Esophagus (tissue), 2 donors: ENCODE measurements around the gene TMSB4X. TPM values are rescaled to one million over a fixed set of nuclear protein-coding genes. Genes with fewer than 3 reads are reported as not detected.

Experiments used
- H3K27ac ChIP-seq, 2 donors: one replicate each; pipeline ENCODE4 v1.5.1; 2013; ENCODE audit warnings: low read depth in 2 of 2, mild to moderate bottlenecking in 2 of 2, inconsistent platforms in 1 of 2, low read length in 1 of 2, moderate library complexity in 1 of 2
- H3K27me3 ChIP-seq, 2 donors: one replicate each; pipeline ENCODE4 v1.6.1; 2013; ENCODE audit warnings: low read length in 2 of 2, control low read depth in 1 of 2, mild to moderate bottlenecking in 1 of 2; ENCODE audit not compliant: insufficient read depth in 2 of 2, control insufficient read depth in 1 of 2
- H3K36me3 ChIP-seq, 2 donors: one replicate each; pipeline ENCODE4 v1.6.1; 2013; ENCODE audit warnings: low read length in 1 of 2; ENCODE audit not compliant: control insufficient read depth in 2 of 2, insufficient read depth in 2 of 2
- H3K4me1 ChIP-seq, 2 donors: one replicate each; pipeline ENCODE4 v1.6.1; 2013; ENCODE audit warnings: low read length in 1 of 2; ENCODE audit not compliant: control insufficient read depth in 2 of 2, insufficient read depth in 2 of 2
- H3K4me3 ChIP-seq, 2 donors: one replicate each; pipeline ENCODE4 v1.5.1; 2013; ENCODE audit warnings: low read length in 2 of 2, mild to moderate bottlenecking in 2 of 2, low read depth in 1 of 2, moderate library complexity in 1 of 2
- H3K9me3 ChIP-seq, 2 donors: one replicate each; pipeline ENCODE4 v1.6.1; 2013; ENCODE audit warnings: mild to moderate bottlenecking in 2 of 2, low read depth in 1 of 2, low read length in 1 of 2, moderate library complexity in 1 of 2; ENCODE audit not compliant: control insufficient read depth in 2 of 2, insufficient read depth in 1 of 2
- WGBS, 2 donors: extraction: QIAGEN DNeasy Blood & Tissue Kit; methylation state at CpG; one replicate each; pipeline ENCODE4 v1.1.7; 2013; 5-methylcytosine and 5-hydroxymethylcytosine counted together
- polyA plus RNA-seq, 2 donors: library from polyadenylated mRNA; stranded (reverse); fragments of 200-250 nt; gene quantifications; one replicate each; pipeline ENCODE4 v1.2.3, GENCODE V29; 2013
- donor health status: healthy with polysubstance abuse.
- donor health status: Bipolar disorder and iron deficiency.

The TMSB4X gene
- polyA plus RNA-seq, 2 donors: 1,322 to 1,747 TPM

- Histone ChIP-seq H3K27me3 (no peaks in the 10 kb centered on the region), H3K36me3 (no peaks in the 10 kb centered on the region), H3K9me3 (no peaks in the 10 kb centered on the region), H3K4me1 (no peaks in the 10 kb centered on the region), H3K4me3 (no peak overlapping the region), H3K27ac (peak overlapping the region in 1 of 2 donors; percentile 68)
- WGBS, 2 donors: 40 to 46% methylated on average over 7 of the region's 7 CpGs
Observed at GRCh38 chrX:12988797-12989196, 13.9 kb downstream of the TMSB4X start.

- Histone ChIP-seq H3K27ac (no peak overlapping the region), H3K4me1 (no peaks in the 10 kb centered on the region), H3K9me3 (no peaks in the 10 kb centered on the region), H3K4me3 (no peak overlapping the region), H3K27me3 (no peaks in the 10 kb centered on the region), H3K36me3 (no peaks in the 10 kb centered on the region)
- 75 to 79% methylated on average over 3 of the region's 3 CpGs for WGBS, 2 donors
Observed at GRCh38 chrX:12989461-12989860, 14.6 kb downstream of the TMSB4X start.

- H3K4me1 ChIP-seq: no peaks in the 10 kb centered on the region
Observed at GRCh38 chrX:12991575-12991974, 16.7 kb downstream of the TMSB4X start.

GRCh38 chrX:12992544-12993118 lies 17.7 kb downstream of the TMSB4X start:
- 67 to 77% methylated on average over 4 of the region's 4 CpGs for WGBS, 2 donors
- Histone ChIP-seq H3K36me3 (no peaks in the 10 kb centered on the region), H3K4me1 (no peaks in the 10 kb centered on the region), H3K9me3 (no peaks in the 10 kb centered on the region), H3K4me3 (no peak overlapping the region), H3K27ac (no peak overlapping the region), H3K27me3 (no peaks in the 10 kb centered on the region)

More at GRCh38 chrX:12991575-12991974, 16.7 kb downstream of the TMSB4X start:
- no peaks in the 10 kb centered on the region for H3K9me3 ChIP-seq
- WGBS, 2 donors: 87 to 90% methylated on average over 3 of the region's 3 CpGs
- H3K4me3 ChIP-seq: no peak overlapping the region
- H3K27ac ChIP-seq: no peak overlapping the region
- no peaks in the 10 kb centered on the region for H3K36me3 ChIP-seq
- H3K27me3 ChIP-seq: no peaks in the 10 kb centered on the region

- no peaks in the 10 kb centered on the region for H3K4me1 ChIP-seq
- H3K36me3 ChIP-seq: no peaks in the 10 kb centered on the region
- H3K4me3 ChIP-seq: no peak overlapping the region
- no peaks in the 10 kb centered on the region for H3K9me3 ChIP-seq
- no peaks in the 10 kb centered on the region for H3K27me3 ChIP-seq
- WGBS, 2 donors: 65% methylated on average over 1 of the region's 1 CpG
- no peak overlapping the region for H3K27ac ChIP-seq
Observed at GRCh38 chrX:12993826-12994225, 18.9 kb downstream of the TMSB4X start.

- no peaks in the 10 kb centered on the region for H3K27me3 ChIP-seq
- H3K36me3 ChIP-seq: no peaks in the 10 kb centered on the region
- H3K27ac ChIP-seq: no peak overlapping the region
- H3K4me3 ChIP-seq: no peak overlapping the region
- no peaks in the 10 kb centered on the region for H3K9me3 ChIP-seq
- H3K4me1 ChIP-seq: no peaks in the 10 kb centered on the region
- 25 to 43% methylated on average over 4 of the region's 4 CpGs for WGBS, 2 donors
Observed at GRCh38 chrX:12994321-12994720, 19.4 kb downstream of the TMSB4X start.

GRCh38 chrX:12996934-12997435 lies 22.1 kb downstream of the TMSB4X start:
- H3K4me1 ChIP-seq: no peaks in the 10 kb centered on the region
- no peaks in the 10 kb centered on the region for H3K9me3 ChIP-seq
- no peak overlapping the region for H3K27ac ChIP-seq
- 67 to 69% methylated on average over 3 of the region's 3 CpGs for WGBS, 2 donors
- H3K4me3 ChIP-seq: no peak overlapping the region
- H3K27me3 ChIP-seq: no peaks in the 10 kb centered on the region
- H3K36me3 ChIP-seq: no peaks in the 10 kb centered on the region

- 38 to 56% methylated on average over 5 of the region's 5 CpGs for WGBS, 2 donors
- Histone ChIP-seq H3K9me3 (no peaks in the 10 kb centered on the region), H3K27ac (no peak overlapping the region), H3K4me1 (no peaks in the 10 kb centered on the region), H3K4me3 (no peak overlapping the region), H3K27me3 (no peaks in the 10 kb centered on the region), H3K36me3 (no peaks in the 10 kb centered on the region)
Observed at GRCh38 chrX:12997906-12998687, 23.2 kb downstream of the TMSB4X start.

- Histone ChIP-seq H3K9me3 (no peaks in the 10 kb centered on the region), H3K4me3 (no peak overlapping the region)
- WGBS, 2 donors: 52 to 64% methylated on average over 9 of the region's 9 CpGs
Observed at GRCh38 chrX:12999422-12999821, 24.5 kb downstream of the TMSB4X start.

More at GRCh38 chrX:12999422-12999821, 24.5 kb downstream of the TMSB4X start:
- Histone ChIP-seq H3K4me1 (no peaks in the 10 kb centered on the region), H3K27me3 (no peaks in the 10 kb centered on the region), H3K27ac (no peak overlapping the region), H3K36me3 (no peaks in the 10 kb centered on the region)
